ENCODE data around the gene ATRN. TPM values are rescaled to one million over a fixed set of nuclear protein-coding genes. Genes with fewer than 3 reads are reported as not detected.

The ATRN gene
- total and polyA plus RNA-seq, 2 donors from 2014 or later = 15.7 to 48.1 TPM

GRCh38 chr20:3563133-3563532 is 92.3 kb downstream of the ATRN start:
- Histone ChIP-seq H3K27me3 (ENCODE audit: control insufficient read depth, insufficient read depth, low read length) (no peaks in the 10 kb centered on the region), H3K9me3 (ENCODE audit: control insufficient read depth in 2 of 3, insufficient read depth in 1 of 3, low read length in 3 of 3) (no peaks in the 10 kb centered on the region), H3K9ac (ENCODE audit: low read length in 3 of 3) (no peak overlapping the region), H3K4me3 (ENCODE audit: low read length in 3 of 3) (no peak overlapping the region), H3K36me3 (ENCODE audit: control insufficient read depth in 2 of 3, insufficient read depth in 3 of 3, low read length in 3 of 3) (peaks cover 0 to 13% (median 4%) of the 10 kb centered on the region in 3 donors), H3K27ac (ENCODE audit: low read depth in 2 of 2, low read length in 2 of 2) (no peak overlapping the region), H3K4me1 (ENCODE audit: control insufficient read depth in 2 of 3, insufficient read depth in 2 of 3, low read depth in 1 of 3, low read length in 3 of 3) (no peaks in the 10 kb centered on the region)
- FAIRE-seq = no peak
- no peak for TF ChIP-seq CTCF (IDR thresholded peaks at IDR 0.05; ENCODE audit: borderline replicate concordance, extremely low read depth, insufficient read depth)
- intact Hi-C loops (cut with DNase I) = no loop called here
- peak in 2 of 5 donors; percentile 12 to 74 for DNase-seq

- Histone ChIP-seq H3K4me1 (ENCODE audit: control insufficient read depth in 2 of 3, insufficient read depth in 2 of 3, low read depth in 1 of 3, low read length in 3 of 3) (no peaks in the 10 kb centered on the region), H3K9ac (ENCODE audit: low read length in 3 of 3) (no peak overlapping the region), H3K27me3 (ENCODE audit: control insufficient read depth, insufficient read depth, low read length) (no peaks in the 10 kb centered on the region), H3K36me3 (ENCODE audit: control insufficient read depth in 2 of 3, insufficient read depth in 3 of 3, low read length in 3 of 3) (peaks cover 0 to 13% (median 4%) of the 10 kb centered on the region in 3 donors), H3K27ac (ENCODE audit: low read depth in 2 of 2, low read length in 2 of 2) (no peak overlapping the region), H3K9me3 (ENCODE audit: control insufficient read depth in 2 of 3, insufficient read depth in 1 of 3, low read length in 3 of 3) (no peaks in the 10 kb centered on the region), H3K4me3 (ENCODE audit: low read length in 3 of 3) (no peak overlapping the region)
- FAIRE-seq = peak; percentile 44
- intact Hi-C loops (cut with DNase I) = no loop called here
- peak; percentile 59 for TF ChIP-seq CTCF (IDR thresholded peaks at IDR 0.05; ENCODE audit: borderline replicate concordance, extremely low read depth, insufficient read depth)
- DNase-seq = peak in 2 of 5 donors; percentile 32 to 65
These were observed 92.8 kb downstream of the ATRN start for GRCh38 chr20:3563548-3564177.

GRCh38 chr20:3565851-3566250 is 95.0 kb downstream of the ATRN start:
- no peaks in the 10 kb centered on the region for H3K9me3 ChIP-seq (ENCODE audit: control insufficient read depth in 2 of 3, insufficient read depth in 1 of 3, low read length in 3 of 3)
- intact Hi-C loops (cut with DNase I) = no loop called here
- H3K4me1 ChIP-seq (ENCODE audit: control insufficient read depth in 2 of 3, insufficient read depth in 2 of 3, low read depth in 1 of 3, low read length in 3 of 3) = no peaks in the 10 kb centered on the region
- peaks cover 0 to 9% (median 4%) of the 10 kb centered on the region in 3 donors for H3K36me3 ChIP-seq (ENCODE audit: control insufficient read depth in 2 of 3, insufficient read depth in 3 of 3, low read length in 3 of 3)
- no peak overlapping the region for H3K27ac ChIP-seq (ENCODE audit: low read depth in 2 of 2, low read length in 2 of 2)
- no peak overlapping the region for H3K9ac ChIP-seq (ENCODE audit: low read length in 3 of 3)
- no peak for FAIRE-seq
- H3K27me3 ChIP-seq (ENCODE audit: control insufficient read depth, insufficient read depth, low read length) = no peaks in the 10 kb centered on the region
- no peak for TF ChIP-seq CTCF (IDR thresholded peaks at IDR 0.05; ENCODE audit: borderline replicate concordance, extremely low read depth, insufficient read depth)
- DNase-seq = no peak
- H3K4me3 ChIP-seq (ENCODE audit: low read length in 3 of 3) = no peak overlapping the region

- no peak overlapping the region for H3K27ac ChIP-seq (ENCODE audit: low read depth in 2 of 2, low read length in 2 of 2)
- TF ChIP-seq CTCF (IDR thresholded peaks at IDR 0.05; ENCODE audit: borderline replicate concordance, extremely low read depth, insufficient read depth) = no peak
- H3K36me3 ChIP-seq (ENCODE audit: control insufficient read depth in 2 of 3, insufficient read depth in 3 of 3, low read length in 3 of 3) = peaks cover 2 to 13% (median 11%) of the 10 kb centered on the region in 3 donors
- H3K4me3 ChIP-seq (ENCODE audit: low read length in 3 of 3) = no peak overlapping the region
- FAIRE-seq (no peak), DNase-seq (no peak)
- no peaks in the 10 kb centered on the region for H3K4me1 ChIP-seq (ENCODE audit: control insufficient read depth in 2 of 3, insufficient read depth in 2 of 3, low read depth in 1 of 3, low read length in 3 of 3)
- H3K27me3 ChIP-seq (ENCODE audit: control insufficient read depth, insufficient read depth, low read length) = no peaks in the 10 kb centered on the region
- H3K9ac ChIP-seq (ENCODE audit: low read length in 3 of 3) = no peak overlapping the region
- no peaks in the 10 kb centered on the region for H3K9me3 ChIP-seq (ENCODE audit: control insufficient read depth in 2 of 3, insufficient read depth in 1 of 3, low read length in 3 of 3)
- intact Hi-C loops (cut with DNase I) = no loop called here
These were observed 101.3 kb downstream of the ATRN start for GRCh38 chr20:3572151-3572550.
